Brain microvascular endothelial cell (primary cell): Measurements from ENCODE around the gene ENOX1.
A peak's percentile ranks its signal among the peaks of the same experiment; 100 is the strongest.

ENCODE experiments used
- DNase-seq: peaks from one replicate; pipeline ENCODE4 v3.0.0-alpha.2; 2020
- H3K27ac ChIP-seq: fragments of 250-450 bp; sonication (Bioruptor Pico); 2 replicates; pipeline ENCODE4 v1.5.1; 2020; ENCODE audit warnings: mild to moderate bottlenecking, moderate library complexity
- H3K27me3 ChIP-seq: fragments of 250-450 bp; sonication (Bioruptor Pico); replicated peaks from 2 replicates; pipeline ENCODE4 v1.5.1; 2020; ENCODE audit warnings: mild to moderate bottlenecking
- H3K36me3 ChIP-seq: fragments of 250-450 bp; sonication (Bioruptor Pico); replicated peaks from 2 replicates; pipeline ENCODE4 v1.5.1; 2020; ENCODE audit warnings: mild to moderate bottlenecking
- H3K4me3 ChIP-seq: 2 replicates; pipeline ENCODE4 v1.5.1; 2011; ENCODE audit warnings: low read depth, mild to moderate bottlenecking, control low read depth, low read length, moderate library complexity
- CTCF ChIP-seq: IDR thresholded peaks from 2 replicates; pipeline ENCODE4 v1.5.1; 2011; ENCODE audit warnings: low read depth, mild to moderate bottlenecking, moderate library complexity, low read length, control low read depth, inconsistent platforms; ENCODE audit errors: missing control alignments
- in situ Hi-C: cut with HindIII; loops from 2 replicates; pipeline ENCODE4 v1.10.0; 2017; ENCODE audit warnings: low sequenced_read_pairs, low pct_ligation_motif_present

Gene ENOX1

GRCh38 chr13:43664700-43665191 is 122.0 kb downstream of the ENOX1 start:
- H3K4me3 ChIP-seq = no peak overlapping the region

GRCh38 chr13:43663474-43664090 is 123.2 kb downstream of the ENOX1 start:
- no peak for DNase-seq
- Histone ChIP-seq H3K27ac (no peak overlapping the region), H3K36me3 (no peaks in the 10 kb centered on the region), H3K4me3 (no peak overlapping the region), H3K27me3 (no peaks in the 10 kb centered on the region)
- in situ Hi-C loops = no loop called here
- no peak for TF ChIP-seq CTCF

More at GRCh38 chr13:43664700-43665191, 122.0 kb downstream of the ENOX1 start:
- peak overlapping the region; percentile 18 for H3K27ac ChIP-seq
- H3K27me3 ChIP-seq = no peaks in the 10 kb centered on the region
- no peak for TF ChIP-seq CTCF
- peak; percentile 55 for DNase-seq
- no peaks in the 10 kb centered on the region for H3K36me3 ChIP-seq
- in situ Hi-C loops = no loop called here

DNA sequence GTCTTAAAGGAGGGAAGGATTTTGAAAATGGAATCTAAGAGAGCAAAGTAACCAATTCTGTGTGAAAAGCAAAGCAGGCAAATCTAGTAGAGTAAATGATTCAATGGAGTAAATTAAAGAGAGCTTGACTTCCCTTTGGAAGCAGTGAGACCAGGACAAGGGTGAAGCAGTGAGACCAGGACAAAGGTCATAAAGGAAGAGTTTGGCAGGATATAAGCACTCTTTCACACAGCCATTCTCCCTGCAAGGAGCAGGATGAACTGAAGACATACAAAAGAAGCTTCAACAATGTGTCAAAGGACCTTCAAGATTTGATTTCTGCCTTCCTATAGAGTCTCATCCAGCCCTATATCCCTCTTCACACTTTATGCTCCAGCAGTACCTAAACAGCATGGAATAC is 123.8 kb downstream of the ENOX1 start:
- TF ChIP-seq CTCF = no peak
- Histone ChIP-seq H3K36me3 (no peaks in the 10 kb centered on the region), H3K27me3 (no peaks in the 10 kb centered on the region), H3K27ac (no peak overlapping the region), H3K4me3 (no peak overlapping the region)
- DNase-seq = no peak
- in situ Hi-C loops = no loop called here

- no peak for DNase-seq
- no peak for TF ChIP-seq CTCF
- H3K27ac ChIP-seq = no peak overlapping the region
- H3K4me3 ChIP-seq = no peak overlapping the region
- no peaks in the 10 kb centered on the region for H3K27me3 ChIP-seq
- H3K36me3 ChIP-seq = no peaks in the 10 kb centered on the region
- in situ Hi-C loops = no loop called here
Observed at GRCh38 chr13:43661161-43661830, 125.5 kb downstream of the ENOX1 start.

DNA sequence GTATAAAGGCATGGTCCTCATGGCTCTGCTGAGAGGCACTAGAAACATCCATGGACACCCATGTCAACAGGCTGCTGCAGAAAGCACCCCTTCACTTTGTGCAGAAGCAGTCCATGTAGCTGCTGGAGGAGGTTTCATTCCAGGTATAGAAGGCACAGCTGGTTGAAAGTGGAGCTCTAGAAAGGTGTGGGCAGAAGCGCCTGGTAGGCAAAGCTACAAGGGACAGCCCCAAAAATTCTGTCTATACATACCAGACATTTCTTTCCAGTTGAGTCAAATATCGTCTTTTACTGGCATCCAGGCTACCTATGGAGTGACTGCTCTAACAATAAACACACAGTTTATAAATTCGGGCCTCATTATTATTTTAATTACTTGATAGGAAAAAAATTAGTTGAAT is 129.3 kb downstream of the ENOX1 start:
- H3K27ac ChIP-seq = no peak overlapping the region
- no peaks in the 10 kb centered on the region for H3K27me3 ChIP-seq
- H3K36me3 ChIP-seq = no peaks in the 10 kb centered on the region
- in situ Hi-C loops = no loop called here
- no peak for TF ChIP-seq CTCF
- DNase-seq = no peak
- no peak overlapping the region for H3K4me3 ChIP-seq

DNA sequence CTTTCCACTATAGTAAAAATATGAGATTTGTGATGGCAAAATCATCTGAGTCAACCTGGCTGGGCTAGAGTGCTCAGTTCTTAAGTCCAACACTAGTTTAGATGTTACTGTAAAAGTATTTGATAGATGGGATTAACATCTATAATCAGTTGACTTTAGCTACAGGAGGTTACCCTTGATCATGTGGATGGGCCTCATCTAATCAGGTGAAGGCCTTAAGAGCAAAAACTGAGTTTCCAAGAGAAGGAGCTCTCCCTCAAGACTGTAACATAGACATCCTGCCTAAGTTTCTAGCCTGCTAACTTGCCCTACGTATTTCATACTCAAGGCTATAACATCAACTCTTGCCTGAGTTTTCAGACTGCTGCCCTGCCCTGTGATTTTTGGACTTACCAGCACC is 132.8 kb downstream of the ENOX1 start:
- Histone ChIP-seq H3K4me3 (no peak overlapping the region), H3K27ac (no peak overlapping the region), H3K27me3 (no peaks in the 10 kb centered on the region), H3K36me3 (no peaks in the 10 kb centered on the region)
- TF ChIP-seq CTCF = no peak
- no peak for DNase-seq
- in situ Hi-C loops = no loop called here
